ENCODE data around the gene KRT33B. TPM values are rescaled to one million over a fixed set of nuclear protein-coding genes. Genes with fewer than 3 reads are reported as not detected.
"Not testable (repeated sequence)": the region's sequence is repeated elsewhere in the genome, so short reads cannot be mapped to it uniquely, and the experiment has no call there.

The KRT33B gene
- total and polyA plus RNA-seq, 12 donors, result not detected

- Histone ChIP-seq H3K4me1 (replicated peaks in 1 of 2) (no peaks in the 10 kb centered on the region), H3K9me3 (replicated peaks in 1 of 3) (no peaks in the 10 kb centered on the region), H3K4me3 (no peak overlapping the region), H3K36me3 (replicated peaks in 1 of 2) (no peaks in the 10 kb centered on the region), H3K27me3 (no peaks in the 10 kb centered on the region), H3K27ac (no peak overlapping the region)
- 76 to 84% (median 82%) methylated on average over 2 of the region's 2 CpGs for WGBS, 4 donors
- intact Hi-C loops (cut with DNase I), result no loop called here
- no peak for DNase-seq
- TF ChIP-seq, protein P1, sequence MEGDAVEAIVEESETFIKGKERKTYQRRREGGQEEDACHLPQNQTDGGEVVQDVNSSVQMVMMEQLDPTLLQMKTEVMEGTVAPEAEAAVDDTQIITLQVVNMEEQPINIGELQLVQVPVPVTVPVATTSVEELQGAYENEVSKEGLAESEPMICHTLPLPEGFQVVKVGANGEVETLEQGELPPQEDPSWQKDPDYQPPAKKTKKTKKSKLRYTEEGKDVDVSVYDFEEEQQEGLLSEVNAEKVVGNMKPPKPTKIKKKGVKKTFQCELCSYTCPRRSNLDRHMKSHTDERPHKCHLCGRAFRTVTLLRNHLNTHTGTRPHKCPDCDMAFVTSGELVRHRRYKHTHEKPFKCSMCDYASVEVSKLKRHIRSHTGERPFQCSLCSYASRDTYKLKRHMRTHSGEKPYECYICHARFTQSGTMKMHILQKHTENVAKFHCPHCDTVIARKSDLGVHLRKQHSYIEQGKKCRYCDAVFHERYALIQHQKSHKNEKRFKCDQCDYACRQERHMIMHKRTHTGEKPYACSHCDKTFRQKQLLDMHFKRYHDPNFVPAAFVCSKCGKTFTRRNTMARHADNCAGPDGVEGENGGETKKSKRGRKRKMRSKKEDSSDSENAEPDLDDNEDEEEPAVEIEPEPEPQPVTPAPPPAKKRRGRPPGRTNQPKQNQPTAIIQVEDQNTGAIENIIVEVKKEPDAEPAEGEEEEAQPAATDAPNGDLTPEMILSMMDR (IDR thresholded peaks at IDR 0.05), result no peak
- no peak for TF ChIP-seq POLR2A (IDR thresholded peaks at IDR 0.05)
Observed at GRCh38 chr17:41351177-41351576, 18.4 kb downstream of the KRT33B start.

DNA sequence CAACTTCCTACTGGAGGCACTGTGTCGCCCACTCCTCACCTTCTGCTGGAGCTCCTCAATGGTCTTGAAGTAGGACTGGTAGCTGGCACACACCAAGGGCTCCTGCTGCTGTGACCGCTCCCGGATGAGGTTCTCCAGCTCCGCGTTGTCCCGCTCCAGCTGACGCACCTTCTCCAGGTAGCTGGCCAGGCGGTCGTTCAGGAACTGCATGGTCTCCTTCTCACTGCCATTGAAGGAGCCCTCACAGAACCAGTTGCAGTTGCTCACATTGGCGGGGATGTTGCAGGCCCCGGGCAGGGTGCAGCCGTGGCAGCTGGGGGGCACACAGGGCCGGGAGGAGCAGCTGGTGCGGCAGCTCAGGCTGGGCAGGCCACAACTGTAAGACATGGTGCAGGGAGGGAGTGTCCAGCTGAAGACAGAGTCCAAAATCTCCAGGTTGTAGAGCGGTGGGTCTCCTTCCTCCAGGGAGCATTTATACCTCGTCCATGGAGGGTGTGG, 19.2 kb downstream of the KRT33B start, which contains the start of gene KRT33A:
Gene KRT33A, minus strand, starts transcription at position 448 of the 498 bp plus-strand sequence. Its CDS starts 61 bp downstream, at position 387.
- H3K27me3 ChIP-seq; H3K27ac ChIP-seq; H3K9me3 ChIP-seq (replicated peaks in 1 of 3); H3K4me1 ChIP-seq (replicated peaks in 1 of 2); intact Hi-C loops (cut with DNase I); H3K36me3 ChIP-seq (replicated peaks in 1 of 2); H3K4me3 ChIP-seq; DNase-seq: not testable (repeated sequence)
- 87 to 96% (median 89%) methylated on average over 10 to 16 of the region's 16 CpGs for WGBS, 4 donors

GRCh38 chr17:41347869-41348760, 21.5 kb downstream of the KRT33B start:
- no peak for DNase-seq
- no peak overlapping the region for H3K27ac ChIP-seq
- 71 to 89% (median 84%) methylated on average over 3 to 7 of the region's 7 CpGs for WGBS, 4 donors
- intact Hi-C loops (cut with DNase I), result no loop called here
- no peak overlapping the region for H3K4me3 ChIP-seq
- H3K9me3 ChIP-seq (replicated peaks in 1 of 3), result no peaks in the 10 kb centered on the region
- no peaks in the 10 kb centered on the region for H3K27me3 ChIP-seq
- TF ChIP-seq, protein P1 (IDR thresholded peaks at IDR 0.05), result no peak
- no peak for TF ChIP-seq POLR2A (IDR thresholded peaks at IDR 0.05)
- H3K4me1 ChIP-seq (replicated peaks in 1 of 2), result no peaks in the 10 kb centered on the region
- H3K36me3 ChIP-seq (replicated peaks in 1 of 2), result no peaks in the 10 kb centered on the region

- H3K9me3 ChIP-seq (replicated peaks in 1 of 3); DNase-seq; H3K27ac ChIP-seq; intact Hi-C loops (cut with DNase I); H3K4me1 ChIP-seq (replicated peaks in 1 of 2); H3K36me3 ChIP-seq (replicated peaks in 1 of 2); H3K27me3 ChIP-seq; H3K4me3 ChIP-seq: not testable (repeated sequence)
- 92 to 97% (median 94%) methylated on average over 15 to 16 of the region's 16 CpGs for WGBS, 4 donors
Observed at GRCh38 chr17:41346421-41346820, 23.2 kb downstream of the KRT33B start.

- H3K9me3 ChIP-seq (replicated peaks in 1 of 3), result no peaks in the 10 kb centered on the region
- TF ChIP-seq, protein P1 (IDR thresholded peaks at IDR 0.05), result no peak
- no peak for TF ChIP-seq POLR2A (IDR thresholded peaks at IDR 0.05)
- no peak overlapping the region for H3K27ac ChIP-seq
- H3K27me3 ChIP-seq, result no peaks in the 10 kb centered on the region
- no peak overlapping the region for H3K4me3 ChIP-seq
- intact Hi-C loops (cut with DNase I), result no loop called here
- H3K36me3 ChIP-seq (replicated peaks in 1 of 2), result no peaks in the 10 kb centered on the region
- no peak for DNase-seq
- H3K4me1 ChIP-seq (replicated peaks in 1 of 2), result no peaks in the 10 kb centered on the region
- WGBS, 4 donors, result 83 to 93% (median 91%) methylated on average over 3 of the region's 3 CpGs
Observed at GRCh38 chr17:41345992-41346391, 23.6 kb downstream of the KRT33B start.

Data from adrenal gland (tissue), 12 donors.